Keratinocyte (primary cell): ENCODE measurements around the gene DIO3. TPM values are rescaled to one million over a fixed set of nuclear protein-coding genes. Genes with fewer than 3 reads are reported as not detected.

ENCODE experiments used
- DNase-seq: peaks from one replicate; pipeline ENCODE4 v3.0.0-alpha.2; 2011; ENCODE audit warnings: low read depth, missing footprints, low spot score
- FAIRE-seq: peaks from 2 replicates; lab custom pipeline; 2011; peaks lifted over from hg19 to GRCh38; lab: Jason Lieb, UNC
- H2AFZ ChIP-seq: 2 replicates; pipeline ENCODE4 v1.6.0; 2012; ENCODE audit warnings: low read length, control low read depth, inconsistent platforms; ENCODE audit not compliant: control insufficient read depth
- H3K27ac ChIP-seq: 2 replicates; pipeline ENCODE4 v1.5.1; 2011; ENCODE audit warnings: low read length; ENCODE audit not compliant: control insufficient read depth, insufficient read depth
- H3K27me3 ChIP-seq: 3 replicates; pipeline ENCODE4 v1.6.0; 2011; ENCODE audit warnings: low read length; ENCODE audit not compliant: control insufficient read depth, insufficient read depth; ENCODE audit errors: extremely low read depth
- H3K36me3 ChIP-seq, 2 experiments: 2 replicates in 1 of 2; 3 replicates in 1 of 2; pipeline ENCODE4 v1.5.1; 2011; ENCODE audit warnings: low read length in 2 of 2, mild to moderate bottlenecking in 1 of 2; ENCODE audit not compliant: control insufficient read depth in 2 of 2, insufficient read depth in 2 of 2; ENCODE audit errors: extremely low read depth in 1 of 2
- H3K4me1 ChIP-seq: 3 replicates; pipeline ENCODE4 v1.5.1; 2011; ENCODE audit warnings: low read length; ENCODE audit not compliant: control insufficient read depth, insufficient read depth; ENCODE audit errors: extremely low read depth
- H3K4me2 ChIP-seq: 3 replicates; pipeline ENCODE4 v1.6.0; 2011; ENCODE audit warnings: low read depth, low read length; ENCODE audit not compliant: control insufficient read depth, insufficient read depth; ENCODE audit errors: extremely low read depth
- H3K4me3 ChIP-seq, 3 experiments: fragments of 200-600 bp in 1 of 3; sonication (generic) in 1 of 3; 2 replicates in 2 of 3; 3 replicates in 1 of 3; pipeline ENCODE4 v1.5.1; 2011 to 2016; ENCODE audit warnings: low read length in 3 of 3, mild to moderate bottlenecking in 3 of 3, control low read depth in 2 of 3, inconsistent platforms in 1 of 3, low read depth in 1 of 3, mixed read lengths in 1 of 3, mixed run types in 1 of 3, moderate library complexity in 1 of 3; ENCODE audit not compliant: control insufficient read depth in 2 of 3, insufficient read depth in 2 of 3; ENCODE audit errors: extremely low read depth in 1 of 3
- H3K79me2 ChIP-seq: 2 replicates; pipeline ENCODE4 v1.6.0; 2012; ENCODE audit warnings: low read length; ENCODE audit not compliant: control insufficient read depth, insufficient read depth
- H3K9ac ChIP-seq: 3 replicates; pipeline ENCODE4 v1.6.0; 2011; ENCODE audit warnings: low read length; ENCODE audit not compliant: control insufficient read depth, insufficient read depth; ENCODE audit errors: extremely low read depth
- H3K9me1 ChIP-seq: 3 replicates; pipeline ENCODE4 v1.6.0; 2011; ENCODE audit warnings: low read length; ENCODE audit not compliant: control insufficient read depth, insufficient read depth; ENCODE audit errors: extremely low read depth
- H3K9me3 ChIP-seq: 2 replicates; pipeline ENCODE4 v1.5.1; 2012; ENCODE audit warnings: low read depth, low read length; ENCODE audit not compliant: control insufficient read depth
- H4K20me1 ChIP-seq: 3 replicates; pipeline ENCODE4 v1.6.0; 2011; ENCODE audit warnings: low read length; ENCODE audit not compliant: control insufficient read depth, insufficient read depth; ENCODE audit errors: extremely low read depth
- EZH2 ChIP-seq: IDR thresholded peaks from one replicate; pipeline ENCODE4 v1.6.1; 2012; ENCODE audit warnings: inconsistent platforms, mild to moderate bottlenecking, low read length, moderate library complexity
- dilution Hi-C: fragments of 300-500 bp; cut with MboI; formaldehyde crosslinking; loops from one replicate; pipeline ENCODE4 v1.7.0; 2020; ENCODE audit warnings: low sequenced_read_pairs; ENCODE audit not compliant: extremely low pct_ligation_motif_present
- polyA plus RNA-seq, 5 experiments: library from polyadenylated mRNA; depleted of rRNA in 3 of 5; stranded (reverse) in 3 of 5; stranded (forward) in 1 of 5; unstranded in 1 of 5; fragments of >200 nt; gene quantifications; 1 replicate in 1 of 5; 2 replicates in 3 of 5; 3 replicates in 1 of 5; pipeline versions ENCODE4 v1.2.1 to v1.2.3, GENCODE V29; 2011 to 2012; ENCODE audit warnings: missing spikeins in 2 of 5, low read depth in 1 of 5, low replicate concordance in 1 of 5
- TF ChIP-seq, protein P1 (sequence below), 3 experiments: IDR thresholded peaks in 1 of 3; conservative IDR thresholded peaks in 1 of 3; optimal IDR thresholded peaks in 1 of 3; 2 replicates in 2 of 3; 3 replicates in 1 of 3; pipeline versions ENCODE3 to v1.5.1; 2011; ENCODE audit warnings: low read length in 3 of 3, mild to moderate bottlenecking in 3 of 3, moderate library complexity in 2 of 3, control low read depth in 1 of 3, inconsistent platforms in 1 of 3; ENCODE audit not compliant: insufficient read depth in 2 of 3; ENCODE audit errors: extremely low read depth in 1 of 3

The DIO3 gene
- polyA plus RNA-seq, 1 donor (not counting 4 experiments of a cell fraction or from before 2014, with no cell fraction given): not detected

DNA sequence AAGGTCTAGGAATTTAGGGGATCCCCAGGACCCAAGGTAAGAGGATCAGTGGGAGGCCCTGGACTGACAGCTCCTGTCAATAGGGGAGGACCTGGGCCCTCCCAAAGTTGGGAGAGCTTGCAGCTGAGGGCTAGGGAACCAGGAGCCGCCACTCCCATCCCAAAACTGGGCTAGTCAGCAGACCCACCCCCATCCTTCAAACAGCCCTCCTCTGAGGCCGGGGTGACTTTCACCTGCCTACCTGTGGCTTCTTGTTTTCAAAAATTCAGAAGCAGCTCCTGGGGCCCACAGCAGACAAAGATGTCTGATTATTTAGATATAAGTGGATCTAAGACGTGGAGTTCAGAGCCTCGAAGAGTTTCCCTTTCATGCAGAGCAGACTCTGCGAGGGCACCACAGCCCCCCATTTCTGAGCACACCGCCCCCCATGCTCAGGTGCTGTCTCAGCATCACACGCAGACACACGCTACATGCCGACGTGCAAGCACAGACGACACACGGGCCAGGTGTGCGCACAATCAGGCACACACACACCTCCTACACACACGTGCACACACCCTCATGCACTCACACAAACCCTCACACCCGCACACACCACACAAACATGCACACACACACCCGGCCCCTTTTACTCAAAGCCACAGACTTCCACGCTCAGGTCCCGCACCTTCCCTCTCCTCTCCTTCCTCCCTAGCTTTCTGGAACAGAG lies 21.9 kb downstream of the DIO3 start:
- Histone ChIP-seq H3K36me3 (no peaks in the 10 kb centered on the region), H3K79me2 (no peaks in the 10 kb centered on the region), H2AFZ (no peak overlapping the region), H3K4me1 (no peaks in the 10 kb centered on the region), H4K20me1 (no peaks in the 10 kb centered on the region), H3K9me1 (no peaks in the 10 kb centered on the region), H3K9ac (no peak overlapping the region), H3K27ac (no peak overlapping the region), H3K4me2 (no peak overlapping the region), H3K4me3 (no peak overlapping the region), H3K9me3 (no peaks in the 10 kb centered on the region), H3K27me3 (no peaks in the 10 kb centered on the region)
- no peak for TF ChIP-seq EZH2
- TF ChIP-seq, protein P1, sequence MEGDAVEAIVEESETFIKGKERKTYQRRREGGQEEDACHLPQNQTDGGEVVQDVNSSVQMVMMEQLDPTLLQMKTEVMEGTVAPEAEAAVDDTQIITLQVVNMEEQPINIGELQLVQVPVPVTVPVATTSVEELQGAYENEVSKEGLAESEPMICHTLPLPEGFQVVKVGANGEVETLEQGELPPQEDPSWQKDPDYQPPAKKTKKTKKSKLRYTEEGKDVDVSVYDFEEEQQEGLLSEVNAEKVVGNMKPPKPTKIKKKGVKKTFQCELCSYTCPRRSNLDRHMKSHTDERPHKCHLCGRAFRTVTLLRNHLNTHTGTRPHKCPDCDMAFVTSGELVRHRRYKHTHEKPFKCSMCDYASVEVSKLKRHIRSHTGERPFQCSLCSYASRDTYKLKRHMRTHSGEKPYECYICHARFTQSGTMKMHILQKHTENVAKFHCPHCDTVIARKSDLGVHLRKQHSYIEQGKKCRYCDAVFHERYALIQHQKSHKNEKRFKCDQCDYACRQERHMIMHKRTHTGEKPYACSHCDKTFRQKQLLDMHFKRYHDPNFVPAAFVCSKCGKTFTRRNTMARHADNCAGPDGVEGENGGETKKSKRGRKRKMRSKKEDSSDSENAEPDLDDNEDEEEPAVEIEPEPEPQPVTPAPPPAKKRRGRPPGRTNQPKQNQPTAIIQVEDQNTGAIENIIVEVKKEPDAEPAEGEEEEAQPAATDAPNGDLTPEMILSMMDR (optimal IDR thresholded peaks at IDR 0.05 in 1 of 3, IDR thresholded peaks at IDR 0.05 in 1 of 3, conservative IDR thresholded peaks at IDR 0.05 in 1 of 3; ENCODE audit: extremely low read depth in 1 of 3, insufficient read depth in 2 of 3, low read length in 3 of 3): no peak
- no peak for FAIRE-seq
- no peak for DNase-seq
- dilution Hi-C loops: no loop called here

- no peak for DNase-seq
- FAIRE-seq: no peak
- Histone ChIP-seq H3K79me2 (no peaks in the 10 kb centered on the region), H2AFZ (no peak overlapping the region), H3K4me3 (no peak overlapping the region), H3K9me1 (no peaks in the 10 kb centered on the region), H4K20me1 (no peaks in the 10 kb centered on the region), H3K9me3 (no peaks in the 10 kb centered on the region), H3K9ac (no peak overlapping the region), H3K27ac (no peak overlapping the region), H3K36me3 (no peaks in the 10 kb centered on the region), H3K27me3 (no peaks in the 10 kb centered on the region), H3K4me1 (no peaks in the 10 kb centered on the region), H3K4me2 (no peak overlapping the region)
- dilution Hi-C loops: no loop called here
- TF ChIP-seq EZH2: no peak
- TF ChIP-seq, protein P1 (optimal IDR thresholded peaks at IDR 0.05 in 1 of 3, IDR thresholded peaks at IDR 0.05 in 1 of 3, conservative IDR thresholded peaks at IDR 0.05 in 1 of 3; ENCODE audit: extremely low read depth in 1 of 3, insufficient read depth in 2 of 3, low read length in 3 of 3): no peak
Measured at GRCh38 chr14:101583715-101584054, 22.4 kb downstream of the DIO3 start.
